Sigmoid colon (tissue), 7 donors: ENCODE data around the gene LTB. TPM values are rescaled to one million over a fixed set of nuclear protein-coding genes. Genes with fewer than 3 reads are reported as not detected.
A peak's percentile ranks its signal among the peaks of the same experiment; 100 is the strongest.
"Not testable (repeated sequence)": the region's sequence is repeated elsewhere in the genome, so short reads cannot be mapped to it uniquely, and the experiment has no call there.

Source experiments
- DNase-seq: peaks from one replicate; pipeline ENCODE4 v3.0.0-alpha.2; 2019
- H3K27ac ChIP-seq, 4 donors: fragments of 200-600 bp; sonication (generic); one replicate each; pipeline ENCODE4 v1.5.1; 2016 to 2019; ENCODE audit warnings: mild to moderate bottlenecking in 1 of 4
- H3K27me3 ChIP-seq, 3 donors: fragments of 200-600 bp; sonication (generic); one replicate each; pipeline ENCODE4 v1.5.1; 2019; ENCODE audit warnings: mild to moderate bottlenecking in 1 of 3
- H3K36me3 ChIP-seq, 4 donors: fragments of 200-600 bp; sonication (generic); one replicate each; pipeline ENCODE4 v1.5.1; 2016 to 2019
- H3K4me1 ChIP-seq, 4 donors: fragments of 200-600 bp; sonication (generic); one replicate each; pipeline ENCODE4 v1.5.1; 2017 to 2019
- H3K4me3 ChIP-seq, 4 donors: fragments of 200-600 bp; sonication (generic); one replicate each; pipeline ENCODE4 v1.5.1; 2017 to 2019; ENCODE audit warnings: mild to moderate bottlenecking in 2 of 4, moderate library complexity in 1 of 4
- H3K9me3 ChIP-seq, 4 donors: fragments of 200-600 bp in 3 of 4; sonication (generic) in 3 of 4; one replicate each; pipeline versions ENCODE4 v1.5.1 to v1.6.1; 2013 to 2019
- EP300 ChIP-seq, 4 donors: sonication (generic); formaldehyde crosslinking; IDR thresholded peaks; one replicate each; pipeline ENCODE4 v1.6.1; 2017; ENCODE audit warnings: antibody characterized with exemption in 4 of 4
- POLR2A ChIP-seq, 2 donors: fragments of 450-650 bp; IDR thresholded peaks; one replicate each; pipeline ENCODE4 v1.6.1; 2016; ENCODE audit warnings: antibody characterized with exemption in 2 of 2, mild to moderate bottlenecking in 2 of 2, moderate library complexity in 2 of 2
- POLR2AphosphoS5 ChIP-seq, 4 donors: sonication (generic); formaldehyde crosslinking; IDR thresholded peaks; one replicate each; pipeline ENCODE4 v1.6.1; 2017; ENCODE audit warnings: antibody characterized with exemption in 4 of 4
- WGBS, 2 donors: extraction: QIAGEN DNeasy Blood & Tissue Kit; methylation state at CpG; one replicate each; pipeline ENCODE4 v1.1.7; 2013; 5-methylcytosine and 5-hydroxymethylcytosine counted together
- intact Hi-C: fragments of 100-400 bp; cut with DNase I; formaldehyde crosslinking; loops from one replicate; pipeline ENCODE4 v1.15.1; 2023
- polyA plus RNA-seq, 3 donors: library from polyadenylated mRNA; stranded (reverse); fragments of 200-250 nt; gene quantifications; one replicate each; pipeline ENCODE4 v1.2.3, GENCODE V29; 2013
- total RNA-seq, 4 donors: library from RNA; depleted of rRNA; stranded (reverse); fragments of >200 nt; gene quantifications; one replicate each; pipeline ENCODE4 v1.1.0, GENCODE V29; 2016
- TF ChIP-seq, protein P1 (sequence below), 4 experiments: fragments of 450-650 bp in 3 of 4; fragments of 200-600 bp in 1 of 4; IDR thresholded peaks; one replicate each; pipeline ENCODE4 v1.5.1; 2016 to 2019; ENCODE audit warnings: antibody characterized with exemption in 4 of 4, mild to moderate bottlenecking in 3 of 4, moderate library complexity in 2 of 4
- donor health status: healthy with polysubstance abuse.
- donor health status: Bipolar disorder and iron deficiency.
- donor health status: healthy.

The LTB gene
- total and polyA plus RNA-seq, 7 donors: 0.66 to 90.8 (median 1.9) TPM; not detected in 2

DNA sequence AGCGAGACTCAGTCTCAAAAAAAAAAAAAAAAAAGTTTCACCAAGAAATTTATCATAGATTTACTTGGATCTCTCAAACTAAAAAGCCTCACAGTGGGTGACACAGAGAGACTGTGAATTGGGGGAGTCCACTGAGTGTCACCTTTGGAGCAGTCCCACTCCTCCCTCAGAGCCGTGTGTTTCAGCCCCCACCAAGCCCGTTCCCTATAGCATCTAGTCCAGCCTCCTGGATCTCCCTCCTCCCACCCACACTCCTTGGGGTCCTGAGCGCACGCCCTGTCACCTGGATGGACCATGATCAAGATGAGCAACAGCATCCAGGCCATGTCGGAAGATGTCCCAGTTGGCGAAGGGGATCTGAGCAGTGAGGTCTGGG, 10.2 kb upstream of the LTB start:
- H3K4me1 ChIP-seq: no peaks in the 10 kb centered on the region
- H3K9me3 ChIP-seq: no peaks in the 10 kb centered on the region
- TF ChIP-seq POLR2A (IDR thresholded peaks at IDR 0.05) (no peak), POLR2AphosphoS5 (IDR thresholded peaks at IDR 0.05) (no peak), EP300 (IDR thresholded peaks at IDR 0.05) (no peak)
- TF ChIP-seq, protein P1, sequence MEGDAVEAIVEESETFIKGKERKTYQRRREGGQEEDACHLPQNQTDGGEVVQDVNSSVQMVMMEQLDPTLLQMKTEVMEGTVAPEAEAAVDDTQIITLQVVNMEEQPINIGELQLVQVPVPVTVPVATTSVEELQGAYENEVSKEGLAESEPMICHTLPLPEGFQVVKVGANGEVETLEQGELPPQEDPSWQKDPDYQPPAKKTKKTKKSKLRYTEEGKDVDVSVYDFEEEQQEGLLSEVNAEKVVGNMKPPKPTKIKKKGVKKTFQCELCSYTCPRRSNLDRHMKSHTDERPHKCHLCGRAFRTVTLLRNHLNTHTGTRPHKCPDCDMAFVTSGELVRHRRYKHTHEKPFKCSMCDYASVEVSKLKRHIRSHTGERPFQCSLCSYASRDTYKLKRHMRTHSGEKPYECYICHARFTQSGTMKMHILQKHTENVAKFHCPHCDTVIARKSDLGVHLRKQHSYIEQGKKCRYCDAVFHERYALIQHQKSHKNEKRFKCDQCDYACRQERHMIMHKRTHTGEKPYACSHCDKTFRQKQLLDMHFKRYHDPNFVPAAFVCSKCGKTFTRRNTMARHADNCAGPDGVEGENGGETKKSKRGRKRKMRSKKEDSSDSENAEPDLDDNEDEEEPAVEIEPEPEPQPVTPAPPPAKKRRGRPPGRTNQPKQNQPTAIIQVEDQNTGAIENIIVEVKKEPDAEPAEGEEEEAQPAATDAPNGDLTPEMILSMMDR (IDR thresholded peaks at IDR 0.05): no peak
- no peak overlapping the region for H3K27ac ChIP-seq
- H3K4me3 ChIP-seq: no peak overlapping the region
- H3K27me3 ChIP-seq: peaks cover 0 to 6% (median 0%) of the 10 kb centered on the region in 3 donors
- WGBS, 2 donors: 86 to 93% methylated on average over 7 of the region's 7 CpGs
- no peaks in the 10 kb centered on the region for H3K36me3 ChIP-seq
- no peak for DNase-seq
- intact Hi-C loops: no loop called here

DNA sequence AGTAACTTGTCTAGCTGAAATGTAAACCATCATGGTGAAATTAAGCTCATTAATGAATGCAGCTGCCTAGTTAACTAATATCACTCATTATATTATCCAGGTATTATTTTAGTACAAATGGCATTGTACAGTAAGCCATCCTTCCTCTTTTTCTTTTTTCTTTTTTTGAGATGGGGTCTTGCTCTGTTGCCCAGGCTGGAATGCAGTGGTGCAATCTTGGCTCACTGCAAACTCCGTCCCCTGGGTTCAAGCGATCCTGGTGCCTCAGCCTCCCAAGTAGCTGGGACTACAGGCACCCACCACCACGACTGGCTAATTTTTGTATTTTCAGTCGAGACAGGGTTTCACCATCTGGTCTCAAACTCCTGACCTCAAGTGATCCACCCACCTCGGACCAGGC, 8.5 kb upstream of the LTB start:
- DNase-seq, H3K27ac ChIP-seq, H3K36me3 ChIP-seq, intact Hi-C loops, H3K4me3 ChIP-seq, H3K4me1 ChIP-seq, H3K9me3 ChIP-seq: not testable (repeated sequence)
- peaks cover 0 to 12% (median 5%) of the 10 kb centered on the region in 3 donors for H3K27me3 ChIP-seq
- WGBS, 2 donors: 83 to 87% methylated on average over 5 of the region's 5 CpGs

DNA sequence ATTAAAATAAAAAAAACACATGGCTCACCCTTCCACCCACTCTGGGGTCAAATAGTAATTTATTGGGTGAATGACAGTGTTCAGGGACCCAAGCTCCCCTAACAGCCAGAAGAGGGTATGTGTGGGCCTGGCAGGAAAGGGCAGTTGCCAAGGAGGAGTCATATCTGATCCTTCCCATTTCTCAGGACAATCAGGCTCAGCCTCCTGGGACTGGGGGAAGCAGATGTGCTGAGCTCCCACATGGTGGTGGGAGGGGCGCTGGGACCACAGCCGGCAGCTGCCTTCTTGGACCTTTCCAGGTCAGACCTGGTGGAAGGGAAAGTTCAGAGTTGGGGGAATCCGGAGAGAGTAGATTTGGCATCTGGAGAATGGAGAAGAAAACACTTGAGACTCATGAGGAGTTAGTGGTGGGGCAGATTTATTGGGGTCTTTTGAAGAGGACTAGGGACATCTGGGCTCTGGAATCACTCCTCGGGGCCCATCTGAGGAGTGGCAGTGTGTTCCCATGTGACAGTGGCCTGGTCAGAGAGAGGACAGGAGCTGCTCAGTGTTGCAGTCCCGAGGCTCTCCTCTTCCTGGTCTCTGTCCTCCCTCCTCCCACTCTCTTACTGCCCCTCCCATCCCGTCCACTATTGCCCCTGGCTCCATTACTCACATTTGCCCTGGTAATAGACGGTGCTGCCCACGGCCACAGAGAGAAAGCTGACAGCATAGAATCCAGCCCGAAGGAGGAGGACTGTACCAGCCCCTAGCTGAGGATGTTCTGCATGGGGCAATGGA, 6.8 kb upstream of the LTB start:
- intact Hi-C loops: no loop called here
- Histone ChIP-seq H3K36me3 (no peaks in the 10 kb centered on the region), H3K4me3 (no peak overlapping the region), H3K4me1 (no peaks in the 10 kb centered on the region), H3K9me3 (no peaks in the 10 kb centered on the region), H3K27me3 (peaks cover 0 to 12% (median 5%) of the 10 kb centered on the region in 3 donors), H3K27ac (no peak overlapping the region)
- 58 to 59% methylated on average over 9 of the region's 9 CpGs for WGBS, 2 donors
- DNase-seq: no peak
- no peak for TF ChIP-seq POLR2A (IDR thresholded peaks at IDR 0.05)
- TF ChIP-seq POLR2AphosphoS5 (IDR thresholded peaks at IDR 0.05): no peak
- TF ChIP-seq EP300 (IDR thresholded peaks at IDR 0.05): no peak
- TF ChIP-seq, protein P1 (IDR thresholded peaks at IDR 0.05): no peak

DNA sequence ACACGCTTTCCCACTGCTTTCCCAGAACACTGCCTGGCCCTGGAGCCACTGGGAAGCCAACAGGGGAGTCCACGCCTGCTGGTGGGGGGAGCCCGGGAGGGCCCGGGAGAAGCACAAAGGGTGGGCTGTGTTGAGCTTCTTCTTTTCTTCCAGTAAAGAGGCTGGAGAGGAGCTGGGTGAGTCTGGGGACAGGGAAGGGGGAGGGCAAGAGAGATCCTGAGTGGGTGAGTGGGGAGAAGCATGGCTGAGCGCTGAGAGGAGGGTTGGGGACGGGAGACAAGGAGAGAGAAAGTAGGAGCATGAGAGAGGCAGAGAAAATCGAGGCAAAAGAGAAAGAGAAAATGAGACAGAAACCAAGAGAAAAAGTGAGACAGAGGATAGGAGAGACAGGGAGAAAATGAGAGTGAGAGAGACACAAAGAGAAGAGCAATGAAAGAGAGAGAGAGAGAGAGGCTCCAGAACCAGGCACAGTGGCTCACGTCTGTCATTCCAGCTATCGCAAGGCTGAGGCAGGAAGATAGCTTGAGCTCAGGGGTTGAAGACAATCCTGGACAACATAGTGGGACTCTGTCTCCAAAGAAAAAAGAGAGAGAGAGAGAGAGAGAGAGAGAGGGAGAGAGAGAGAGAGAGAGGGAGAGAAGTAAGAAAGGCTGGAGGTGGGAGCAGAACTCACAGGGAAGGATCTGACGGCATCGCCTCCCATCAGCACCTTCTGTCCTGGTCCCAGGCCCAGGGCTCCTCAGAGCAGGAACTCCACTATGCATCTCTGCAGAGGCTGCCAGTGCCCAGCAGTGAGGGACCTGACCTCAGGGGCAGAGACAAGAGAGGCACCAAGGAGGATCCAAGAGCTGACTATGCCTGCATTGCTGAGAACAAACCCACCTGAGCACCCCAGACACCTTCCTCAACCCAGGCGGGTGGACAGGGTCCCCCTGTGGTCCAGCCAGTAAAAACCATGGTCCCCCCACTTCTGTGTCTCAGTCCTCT, 5.9 kb upstream of the LTB start:
- H3K4me3 ChIP-seq: peak overlapping the region in 1 of 4 donors; percentile 12
- WGBS, 2 donors: 52 to 69% methylated on average over 12 of the region's 12 CpGs
- H3K36me3 ChIP-seq: no peaks in the 10 kb centered on the region
- no peaks in the 10 kb centered on the region for H3K4me1 ChIP-seq
- peaks cover 0 to 12% (median 5%) of the 10 kb centered on the region in 3 donors for H3K27me3 ChIP-seq
- no peak for TF ChIP-seq POLR2A (IDR thresholded peaks at IDR 0.05)
- no peak for TF ChIP-seq POLR2AphosphoS5 (IDR thresholded peaks at IDR 0.05)
- no peak for TF ChIP-seq EP300 (IDR thresholded peaks at IDR 0.05)
- intact Hi-C loops: no loop called here
- peak overlapping the region in 1 of 4 donors; percentile 20 for H3K27ac ChIP-seq
- no peaks in the 10 kb centered on the region for H3K9me3 ChIP-seq
- DNase-seq: no peak

DNA sequence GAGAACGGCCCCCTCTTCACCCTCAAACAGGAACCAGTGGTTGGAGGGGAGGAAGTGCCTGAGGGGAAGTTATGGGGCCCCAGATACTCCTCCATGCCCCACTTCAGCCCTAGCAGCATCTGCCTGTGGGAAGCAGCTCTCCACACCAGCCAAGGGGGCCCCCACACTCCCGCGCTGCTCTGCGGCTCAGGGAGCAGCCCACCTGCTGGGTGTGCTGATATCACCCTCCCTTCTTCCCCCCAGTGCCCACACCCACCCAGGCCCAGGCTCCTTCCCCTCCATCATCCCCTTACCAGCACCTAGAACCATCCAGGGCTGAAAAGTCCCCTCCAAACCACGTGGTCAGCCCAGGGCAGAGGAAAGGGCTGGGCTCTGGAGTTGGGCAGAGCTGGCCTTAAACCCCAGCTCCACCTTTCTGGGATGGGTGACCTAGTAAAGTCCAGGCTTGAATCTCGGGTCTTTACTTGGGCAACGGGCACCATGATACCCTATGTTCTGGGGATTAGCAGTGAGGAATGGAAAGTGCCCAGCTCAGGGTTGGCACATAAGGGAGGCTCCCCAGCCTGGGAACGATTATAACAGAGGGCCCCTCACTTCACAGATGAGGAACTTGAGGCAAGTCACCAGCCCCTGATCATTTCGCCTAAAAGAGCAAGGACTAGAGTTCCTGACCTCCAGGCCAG, 4.5 kb upstream of the LTB start:
- no peak for DNase-seq
- H3K36me3 ChIP-seq: no peaks in the 10 kb centered on the region
- peaks cover 0 to 12% (median 5%) of the 10 kb centered on the region in 3 donors for H3K27me3 ChIP-seq
- H3K4me1 ChIP-seq: peaks cover 0 to 6% (median 4%) of the 10 kb centered on the region in 4 donors
- intact Hi-C loops: no loop called here
- TF ChIP-seq, protein P1 (IDR thresholded peaks at IDR 0.05): no peak
- no peak for TF ChIP-seq POLR2AphosphoS5 (IDR thresholded peaks at IDR 0.05)
- TF ChIP-seq POLR2A (IDR thresholded peaks at IDR 0.05): no peak
- TF ChIP-seq EP300 (IDR thresholded peaks at IDR 0.05): no peak
- peak overlapping the region in 1 of 4 donors; percentile 12 for H3K4me3 ChIP-seq
- peak overlapping the region in 3 of 4 donors; percentile 14 to 20 (median 20) for H3K27ac ChIP-seq
- 42 to 64% methylated on average over 9 of the region's 9 CpGs for WGBS, 2 donors
- no peaks in the 10 kb centered on the region for H3K9me3 ChIP-seq
